Measurements from ENCODE around the gene HYAL1. TPM values are rescaled to one million over a fixed set of nuclear protein-coding genes. Genes with fewer than 3 reads are reported as not detected.
A peak's percentile ranks its signal among the peaks of the same experiment; 100 is the strongest.

HYAL1 gene
- total RNA-seq, 1 donor from 2014 or later = 3.0 TPM

GRCh38 chr3:50323092-50323600, 19.8 kb upstream of the HYAL1 start:
- H3K9me3 ChIP-seq (ENCODE audit: low read depth) = no peaks in the 10 kb centered on the region

GRCh38 chr3:50322386-50323091, 19.2 kb upstream of the HYAL1 start, which contains the start of gene HYAL2:
Gene HYAL2, minus strand, starts transcription at chr3:50322745. Its CDS starts 2,256 bp downstream, at chr3:50320489.
- Histone ChIP-seq H3K36me3 (no peaks in the 10 kb centered on the region), H3K9me3 (ENCODE audit: low read depth) (no peaks in the 10 kb centered on the region), H3K4me3 (peak within 1 kb of the TSS; percentile 84), H3K4me1 (peaks cover 34% of the 10 kb centered on the region), H3K9ac (peak within 1 kb of the TSS; percentile 91), H4K20me1 (ENCODE audit: low read depth) (peaks cover 40% of the 10 kb centered on the region), H3K27me3 (no peaks in the 10 kb centered on the region), H3K79me2 (ENCODE audit: low read depth) (peaks cover 46% of the 10 kb centered on the region), H3F3A (ENCODE audit: low read depth) (peaks cover 35% of the 10 kb centered on the region), H2AFZ (replicated peaks) (peak within 1 kb of the TSS; percentile 95), H3K27ac (peak within 1 kb of the TSS; percentile 99), H3K4me2 (peak within 1 kb of the TSS; percentile 88)
- Mint-ChIP-seq H3K27me3 (ENCODE audit: insufficient read depth, low read depth) (peaks cover 4% of the 10 kb centered on the region), H3K4me1 (peaks cover 51% of the 10 kb centered on the region), H3K9me3 (no peaks in the 10 kb centered on the region), H3K27ac (peak within 1 kb of the TSS; percentile 100), H3K4me3 (peak within 1 kb of the TSS; percentile 88), H3K36me3 (peaks cover 17% of the 10 kb centered on the region)
- DNase-seq (ENCODE audit: low spot score) = peak; percentile 61
- TF ChIP-seq CTCF (IDR thresholded peaks at IDR 0.05) (no peak), EZH2 (IDR thresholded peaks at IDR 0.05) (no peak), EZH2phosphoT487 (IDR thresholded peaks at IDR 0.05) (no peak)

More at GRCh38 chr3:50323092-50323600, 19.8 kb upstream of the HYAL1 start:
- Histone ChIP-seq H3K79me2 (ENCODE audit: low read depth) (peaks cover 44% of the 10 kb centered on the region), H3K9ac (no peak overlapping the region), H3K36me3 (no peaks in the 10 kb centered on the region), H4K20me1 (ENCODE audit: low read depth) (peaks cover 36% of the 10 kb centered on the region), H3K27ac (no peak overlapping the region), H3K4me3 (no peak overlapping the region), H3K27me3 (no peaks in the 10 kb centered on the region), H2AFZ (replicated peaks) (no peak overlapping the region), H3K4me2 (no peak overlapping the region), H3K4me1 (peaks cover 34% of the 10 kb centered on the region), H3F3A (ENCODE audit: low read depth) (peaks cover 35% of the 10 kb centered on the region)
- Mint-ChIP-seq H3K4me1 (peaks cover 54% of the 10 kb centered on the region), H3K9me3 (no peaks in the 10 kb centered on the region), H3K4me3 (peak overlapping the region; percentile 88), H3K36me3 (peaks cover 16% of the 10 kb centered on the region), H3K27me3 (ENCODE audit: insufficient read depth, low read depth) (peaks cover 4% of the 10 kb centered on the region), H3K27ac (peak overlapping the region; percentile 53)
- DNase-seq (ENCODE audit: low spot score) = no peak
- no peak for TF ChIP-seq EZH2phosphoT487 (IDR thresholded peaks at IDR 0.05)
- no peak for TF ChIP-seq EZH2 (IDR thresholded peaks at IDR 0.05)
- no peak for TF ChIP-seq CTCF (IDR thresholded peaks at IDR 0.05)

GRCh38 chr3:50322115-50322385, 18.7 kb upstream of the HYAL1 start:
- H3K4me3 ChIP-seq = peak overlapping the region; percentile 84
- H3K4me2 ChIP-seq = peak overlapping the region; percentile 88
- peak overlapping the region; percentile 30 for H2AFZ ChIP-seq (replicated peaks)
- Mint-ChIP-seq H3K9me3 (no peaks in the 10 kb centered on the region), H3K4me1 (peaks cover 51% of the 10 kb centered on the region), H3K4me3 (peak overlapping the region; percentile 88), H3K27me3 (ENCODE audit: insufficient read depth, low read depth) (peaks cover 4% of the 10 kb centered on the region), H3K27ac (no peak overlapping the region), H3K36me3 (peaks cover 20% of the 10 kb centered on the region)
- peaks cover 35% of the 10 kb centered on the region for H3F3A ChIP-seq (ENCODE audit: low read depth)
- no peak overlapping the region for H3K27ac ChIP-seq
- H3K4me1 ChIP-seq = peaks cover 30% of the 10 kb centered on the region
- H3K36me3 ChIP-seq = no peaks in the 10 kb centered on the region
- no peaks in the 10 kb centered on the region for H3K27me3 ChIP-seq
- peaks cover 37% of the 10 kb centered on the region for H4K20me1 ChIP-seq (ENCODE audit: low read depth)
- no peak overlapping the region for H3K9ac ChIP-seq
- H3K79me2 ChIP-seq (ENCODE audit: low read depth) = peaks cover 45% of the 10 kb centered on the region
- H3K9me3 ChIP-seq (ENCODE audit: low read depth) = no peaks in the 10 kb centered on the region
- TF ChIP-seq EZH2 (IDR thresholded peaks at IDR 0.05) = no peak
- TF ChIP-seq EZH2phosphoT487 (IDR thresholded peaks at IDR 0.05) = no peak
- no peak for DNase-seq (ENCODE audit: low spot score)
